GM12878 (cell line): ENCODE results near the gene PLS3.

Experiments used
- EGR1 ChIP-seq, 2 experiments: IDR thresholded peaks; 1 replicate in 1 of 2; 2 replicates in 1 of 2; pipeline ENCODE4 v1.6.1; 2011 to 2012; ENCODE audit warnings: low read depth in 2 of 2, low read length in 2 of 2, borderline replicate concordance in 1 of 2, mild to moderate bottlenecking in 1 of 2, moderate library complexity in 1 of 2
- NFYA ChIP-seq: IDR thresholded peaks from 2 replicates; pipeline ENCODE4 v1.6.1; 2011; ENCODE audit warnings: low read depth, mild to moderate bottlenecking, low read length, improper control_type of control experiment, borderline replicate concordance
- RAD21 ChIP-seq: IDR thresholded peaks from 2 replicates; pipeline ENCODE4 v1.6.1; 2011; ENCODE audit warnings: mild to moderate bottlenecking, low read depth, low read length, moderate library complexity; ENCODE audit not compliant: insufficient read depth
- RCOR1 ChIP-seq: conservative IDR thresholded peaks from 2 replicates; pipeline ENCODE4 v1.6.1; 2012; ENCODE audit warnings: low read depth, low read length, improper control_type of control experiment
- RELA ChIP-seq: fragments of 450-650 bp; IDR thresholded peaks from 2 replicates; pipeline ENCODE4 v1.8.0; 2014; ENCODE audit warnings: borderline replicate concordance; ENCODE audit not compliant: partially characterized antibody
- SIX5 ChIP-seq: IDR thresholded peaks from 2 replicates; pipeline ENCODE4 v1.6.1; 2011; ENCODE audit warnings: mild to moderate bottlenecking, low read depth, low read length, moderate library complexity; ENCODE audit not compliant: severe bottlenecking
- ZNF274 ChIP-seq: IDR thresholded peaks from one replicate; pipeline ENCODE4 v1.8.0; 2011; ENCODE audit not compliant: insufficient read length, insufficient read depth

GRCh38 chrX:115639334-115639880 lies 78.4 kb downstream of the PLS3 start:
- no peak for TF ChIP-seq SIX5
- no peak for TF ChIP-seq RAD21
- TF ChIP-seq ZNF274: no peak
- TF ChIP-seq RCOR1: no peak
- no peak for TF ChIP-seq EGR1 (IDR thresholded peaks at IDR 0.05; ENCODE audit: borderline replicate concordance in 1 of 2, low read depth in 2 of 2, low read length in 2 of 2)
- TF ChIP-seq NFYA: no peak
- no peak for TF ChIP-seq RELA
